Urinary bladder (tissue), 4 donors: ENCODE results near the gene CCL26. TPM values are rescaled to one million over a fixed set of nuclear protein-coding genes. Genes with fewer than 3 reads are reported as not detected.
"Not testable (repeated sequence)": the region's sequence is repeated elsewhere in the genome, so short reads cannot be mapped to it uniquely, and the experiment has no call there.

Experiments
- DNase-seq: peaks from one replicate; pipeline ENCODE4 v3.0.0-alpha.2; 2015; ENCODE audit errors: extremely low spot score
- H3K27ac ChIP-seq: one replicate; pipeline ENCODE4 v1.5.1; 2013; ENCODE audit warnings: low read depth, mild to moderate bottlenecking, moderate library complexity
- H3K36me3 ChIP-seq: one replicate; pipeline ENCODE4 v1.6.1; 2013; ENCODE audit warnings: mild to moderate bottlenecking, moderate library complexity; ENCODE audit not compliant: insufficient read depth
- H3K4me1 ChIP-seq: one replicate; pipeline ENCODE4 v1.6.1; 2013; ENCODE audit warnings: mild to moderate bottlenecking, moderate library complexity; ENCODE audit not compliant: insufficient read depth
- H3K4me3 ChIP-seq: one replicate; pipeline ENCODE4 v1.5.1; 2013; ENCODE audit warnings: low read depth, low read length
- WGBS: extraction: QIAGEN DNeasy Blood & Tissue Kit; methylation state at CpG from one replicate; pipeline ENCODE4 v1.1.7; 2013; 5-methylcytosine and 5-hydroxymethylcytosine counted together
- polyA plus RNA-seq: library from polyadenylated mRNA; stranded (reverse); fragments of 200-250 nt; gene quantifications from one replicate; pipeline ENCODE4 v1.2.3, GENCODE V29; 2013
- total RNA-seq: library from RNA; depleted of rRNA; stranded (reverse); fragments of >200 nt; gene quantifications from one replicate; pipeline ENCODE4 v1.2.3, GENCODE V29; 2014
- donor health status: healthy with polysubstance abuse.
- donor health status: healthy.

The CCL26 gene
- total and polyA plus RNA-seq, 2 donors, result 1.1 to 1.5 TPM

DNA sequence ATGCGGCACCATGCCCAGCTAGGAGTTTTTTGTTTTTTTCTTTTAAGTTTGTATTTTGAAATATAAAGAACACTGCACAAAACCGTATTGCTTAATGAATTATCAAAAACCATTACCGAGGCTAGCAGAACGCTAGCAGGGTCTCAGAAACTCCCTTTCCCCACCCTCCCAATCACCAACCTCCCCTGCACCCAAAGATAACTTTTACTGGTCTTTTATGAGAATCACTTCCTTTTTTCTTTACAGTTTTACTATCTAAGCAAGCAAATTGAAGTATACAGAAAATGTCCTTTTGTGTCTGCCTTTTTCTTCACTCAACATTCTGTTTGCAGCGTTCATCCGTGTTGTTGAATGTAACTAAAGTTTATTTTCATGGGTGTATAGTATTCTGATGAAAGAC, 46.7 kb downstream of the CCL26 start:
- Histone ChIP-seq H3K4me3 (no peak overlapping the region), H3K27ac (no peak overlapping the region), H3K36me3 (peaks cover 1% of the 10 kb centered on the region), H3K4me1 (no peaks in the 10 kb centered on the region)
- WGBS, result 89% methylated on average over 6 of the region's 6 CpGs
- DNase-seq, result no peak

DNA sequence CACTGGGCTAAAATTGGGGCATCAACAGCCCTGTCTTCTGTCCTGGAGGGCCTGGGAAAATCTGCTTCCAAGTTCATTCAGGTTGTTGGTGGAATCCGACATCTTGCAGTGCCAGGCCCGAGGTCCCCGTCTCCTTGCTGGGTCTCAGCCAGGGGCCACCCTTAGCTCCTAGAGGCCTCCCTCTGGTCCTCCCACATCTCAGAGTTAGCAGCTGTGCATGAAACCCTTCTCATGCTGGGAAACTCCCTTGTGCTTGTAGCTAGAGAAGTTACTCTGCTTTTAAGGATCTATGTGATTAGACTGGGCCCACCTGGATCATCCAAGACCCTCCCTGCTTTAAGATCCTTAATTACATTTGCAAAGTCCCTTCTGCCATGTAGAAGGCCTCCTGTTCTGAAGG, 48.6 kb downstream of the CCL26 start:
- Histone ChIP-seq H3K4me3 (no peak overlapping the region), H3K4me1 (no peaks in the 10 kb centered on the region), H3K36me3 (peaks cover 1% of the 10 kb centered on the region), H3K27ac (no peak overlapping the region)
- no peak for DNase-seq
- WGBS, result 83% methylated on average over 3 of the region's 3 CpGs

GRCh38 chr7:75722373-75722772, 49.6 kb downstream of the CCL26 start:
- Histone ChIP-seq H3K27ac (no peak overlapping the region), H3K4me1 (no peaks in the 10 kb centered on the region)
- 53% methylated on average over 4 of the region's 4 CpGs for WGBS

DNA sequence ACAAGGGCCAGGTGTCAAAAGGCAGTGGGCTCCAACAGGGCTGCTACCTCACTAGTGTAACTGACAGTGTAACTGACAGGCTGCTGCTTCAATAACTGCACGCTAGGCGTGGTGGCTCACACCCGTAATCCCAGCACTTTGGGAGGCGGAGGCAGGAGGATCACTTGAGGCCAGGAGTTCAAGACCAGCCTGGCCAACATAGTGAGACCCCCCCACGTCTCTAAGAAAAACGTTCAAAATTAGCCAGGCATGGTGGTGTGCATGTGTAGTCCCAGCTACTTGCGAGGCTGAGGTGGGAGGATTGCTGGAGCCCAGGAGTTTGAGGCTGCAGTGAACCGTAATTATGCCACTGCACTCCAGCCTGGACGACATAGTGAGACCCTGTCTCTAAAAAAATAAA, 50.1 kb downstream of the CCL26 start:
- WGBS, result 93% methylated on average over 9 of the region's 9 CpGs

More at GRCh38 chr7:75722373-75722772, 49.6 kb downstream of the CCL26 start:
- DNase-seq, result no peak
- peaks cover 1% of the 10 kb centered on the region for H3K36me3 ChIP-seq
- H3K4me3 ChIP-seq, result no peak overlapping the region

DNA sequence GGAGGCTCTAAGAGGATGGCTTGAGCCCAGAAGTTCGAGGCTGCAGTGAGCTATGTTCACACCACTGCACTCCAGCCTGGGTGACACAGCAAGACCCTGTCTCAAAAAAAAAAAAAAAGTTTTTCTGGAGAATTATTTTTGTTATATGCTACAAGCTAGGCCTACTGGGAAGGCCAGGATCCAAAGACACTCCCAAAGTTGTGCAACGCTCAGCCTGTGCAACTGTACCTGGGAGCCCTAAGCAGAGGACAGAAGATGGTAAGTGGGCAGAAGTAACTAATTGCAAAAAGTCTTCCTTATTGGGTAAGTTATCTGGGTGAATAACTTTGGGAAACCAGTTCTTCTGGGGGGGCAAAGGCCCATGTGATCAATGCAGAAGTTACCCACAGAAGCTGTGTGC, 50.6 kb downstream of the CCL26 start:
- DNase-seq, result no peak
- WGBS, result 91% methylated on average over 2 of the region's 2 CpGs
- H3K36me3 ChIP-seq, result peaks cover 1% of the 10 kb centered on the region
- H3K27ac ChIP-seq, result no peak overlapping the region
- H3K4me1 ChIP-seq, result no peaks in the 10 kb centered on the region
- H3K4me3 ChIP-seq, result no peak overlapping the region

More for the DNA sequence above, 50.1 kb downstream of the CCL26 start:
- H3K4me3 ChIP-seq, H3K27ac ChIP-seq, DNase-seq, H3K4me1 ChIP-seq, H3K36me3 ChIP-seq: not testable (repeated sequence)

DNA sequence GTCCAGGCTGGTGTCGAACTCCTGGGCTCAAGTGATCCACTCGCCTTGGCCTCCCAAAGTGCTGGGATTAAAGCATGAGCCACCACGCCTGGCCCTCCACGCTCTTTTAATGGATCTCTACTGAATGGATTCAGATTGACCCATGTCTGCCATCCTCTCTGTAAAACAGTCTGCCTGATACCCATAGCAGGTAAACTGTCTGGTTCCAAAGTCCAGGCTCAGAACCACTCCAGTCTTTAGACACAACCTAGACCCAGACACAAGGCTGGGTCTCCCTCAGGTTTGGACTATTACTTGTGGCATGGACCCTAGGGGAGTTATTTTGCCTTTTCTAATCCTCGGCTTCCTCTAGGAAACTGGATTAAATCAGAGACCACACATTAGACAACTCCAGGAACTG, 52.4 kb downstream of the CCL26 start:
- Histone ChIP-seq H3K36me3 (no peaks in the 10 kb centered on the region), H3K4me1 (no peaks in the 10 kb centered on the region), H3K4me3 (no peak overlapping the region), H3K27ac (no peak overlapping the region)
- no peak for DNase-seq
- WGBS, result 95% methylated on average over 5 of the region's 5 CpGs

Other genes starting within 250 kb of the CCL26 start
- gene HIP1, start 33.3 kb downstream of the CCL26 start, total RNA-seq, result 15.0 TPM
- gene HIP1, start 33.3 kb downstream of the CCL26 start, polyA plus RNA-seq, result 17.7 TPM
- gene CCL24, start 41.6 kb upstream of the CCL26 start, total RNA-seq, result not detected
- not detected for gene CCL24, start 41.6 kb upstream of the CCL26 start, polyA plus RNA-seq
- gene RHBDD2, start 106.8 kb upstream of the CCL26 start, total RNA-seq, result 10.1 TPM
- gene RHBDD2, start 106.8 kb upstream of the CCL26 start, polyA plus RNA-seq, result 54.1 TPM
- gene POR, start 142.9 kb upstream of the CCL26 start, total RNA-seq, result 33.2 TPM
- gene POR, start 142.9 kb upstream of the CCL26 start, polyA plus RNA-seq, result 103 TPM
- gene TMEM120A, start 222.4 kb upstream of the CCL26 start, total RNA-seq, result 17.8 TPM
- 90.2 TPM for gene TMEM120A, start 222.4 kb upstream of the CCL26 start, polyA plus RNA-seq